Osteoblast (primary cell): ENCODE results near the gene NTHL1. TPM values are rescaled to one million over a fixed set of nuclear protein-coding genes. Genes with fewer than 3 reads are reported as not detected.

Source experiments
- DNase-seq: peaks from one replicate; pipeline ENCODE4 v3.0.0; 2011; ENCODE audit warnings: low spot score, mixed read lengths; ENCODE audit not compliant: insufficient read length; ENCODE audit errors: missing footprints
- H2AFZ ChIP-seq: 2 replicates; pipeline ENCODE4 v1.6.0; 2011; ENCODE audit warnings: mild to moderate bottlenecking, low read length
- H3K27ac ChIP-seq: 2 replicates; pipeline ENCODE4 v1.5.1; 2011; ENCODE audit warnings: mild to moderate bottlenecking, low read depth, low read length, moderate library complexity
- H3K27me3 ChIP-seq: 2 replicates; pipeline ENCODE4 v1.6.0; 2012; ENCODE audit warnings: mild to moderate bottlenecking, control low read depth, inconsistent platforms, low read length, moderate library complexity; ENCODE audit not compliant: insufficient read depth
- H3K36me3 ChIP-seq: 2 replicates; pipeline ENCODE4 v1.5.1; 2011; ENCODE audit warnings: mild to moderate bottlenecking, low read length, control low read depth, moderate library complexity; ENCODE audit not compliant: insufficient read depth
- H3K4me1 ChIP-seq: 2 replicates; pipeline ENCODE4 v1.5.1; 2011; ENCODE audit warnings: mild to moderate bottlenecking, low read length, control low read depth, moderate library complexity; ENCODE audit not compliant: insufficient read depth
- H3K4me2 ChIP-seq: 2 replicates; pipeline ENCODE4 v1.6.0; 2011; ENCODE audit warnings: mild to moderate bottlenecking, low read length; ENCODE audit not compliant: insufficient read depth
- H3K4me3 ChIP-seq: fragments of 200-600 bp; sonication (generic); 3 replicates; pipeline ENCODE4 v1.5.1; 2012; ENCODE audit warnings: mild to moderate bottlenecking, low read length, inconsistent platforms; ENCODE audit not compliant: insufficient read depth
- H3K79me2 ChIP-seq: 2 replicates; pipeline ENCODE4 v1.6.0; 2012; ENCODE audit warnings: mild to moderate bottlenecking, low read length, control low read depth, inconsistent platforms; ENCODE audit not compliant: insufficient read depth
- H3K9me3 ChIP-seq: 2 replicates; pipeline ENCODE4 v1.5.1; 2011; ENCODE audit warnings: low read depth, low read length, control low read depth
- H4K20me1 ChIP-seq: 2 replicates; pipeline ENCODE4 v1.6.0; 2012; ENCODE audit warnings: mild to moderate bottlenecking, low read length, control low read depth; ENCODE audit not compliant: insufficient read depth
- CTCF ChIP-seq: IDR thresholded peaks from 2 replicates; pipeline ENCODE4 v1.5.1; 2011; ENCODE audit warnings: mild to moderate bottlenecking, low read depth, low read length, moderate library complexity; ENCODE audit errors: extremely low read depth
- total RNA-seq: library from RNA; depleted of rRNA; stranded (reverse); fragments of >200 nt; gene quantifications from 2 replicates; pipeline ENCODE4 v1.2.3, GENCODE V29; 2012

NTHL1 gene
- total RNA-seq, 1 donor = 22.8 TPM

- Histone ChIP-seq H3K4me1 (peaks cover 50% of the 10 kb centered on the region), H3K9me3 (no peaks in the 10 kb centered on the region), H3K4me3 (no peak overlapping the region), H3K36me3 (peaks cover 20% of the 10 kb centered on the region), H3K27me3 (no peaks in the 10 kb centered on the region), H4K20me1 (no peaks in the 10 kb centered on the region), H3K4me2 (no peak overlapping the region), H2AFZ (no peak overlapping the region), H3K27ac (no peak overlapping the region), H3K79me2 (peaks cover 19% of the 10 kb centered on the region)
- no peak for DNase-seq
- no peak for TF ChIP-seq CTCF
Observed at GRCh38 chr16:2037647-2038381, 9.8 kb downstream of the NTHL1 start.

GRCh38 chr16:2037115-2037514, 10.5 kb downstream of the NTHL1 start:
- Histone ChIP-seq H4K20me1 (no peaks in the 10 kb centered on the region), H2AFZ (no peak overlapping the region), H3K4me3 (no peak overlapping the region), H3K27me3 (no peaks in the 10 kb centered on the region), H3K79me2 (peaks cover 19% of the 10 kb centered on the region), H3K9me3 (no peaks in the 10 kb centered on the region), H3K4me1 (peaks cover 53% of the 10 kb centered on the region), H3K36me3 (peaks cover 20% of the 10 kb centered on the region), H3K4me2 (no peak overlapping the region), H3K27ac (no peak overlapping the region)
- TF ChIP-seq CTCF = no peak
- no peak for DNase-seq

- peaks cover 20% of the 10 kb centered on the region for H3K36me3 ChIP-seq
- H4K20me1 ChIP-seq = no peaks in the 10 kb centered on the region
- no peak for DNase-seq
- peak overlapping the region; percentile 59 for H2AFZ ChIP-seq
- peak overlapping the region; percentile 44 for H3K4me3 ChIP-seq
- peak overlapping the region; percentile 73 for H3K4me2 ChIP-seq
- H3K4me1 ChIP-seq = peaks cover 53% of the 10 kb centered on the region
- H3K27me3 ChIP-seq = no peaks in the 10 kb centered on the region
- TF ChIP-seq CTCF = no peak
- no peaks in the 10 kb centered on the region for H3K9me3 ChIP-seq
- H3K27ac ChIP-seq = peak overlapping the region; percentile 86
- H3K79me2 ChIP-seq = peaks cover 19% of the 10 kb centered on the region
Observed at GRCh38 chr16:2036200-2036966, 11.3 kb downstream of the NTHL1 start.
